Left colon (tissue), 2 donors: ENCODE results near the gene CELSR1. TPM values are rescaled to one million over a fixed set of nuclear protein-coding genes. Genes with fewer than 3 reads are reported as not detected.
A peak's percentile ranks its signal among the peaks of the same experiment; 100 is the strongest.

Experiments
- ATAC-seq: fragments of 200-7000 bp; cut with Tn5 transposase; one replicate; pipeline ENCODE4 v1.9.1; 2020; ENCODE audit warnings: mild to moderate bottlenecking, moderate library complexity
- DNase-seq, 2 donors: peaks; one replicate each; pipeline ENCODE4 v3.0.0-alpha.2; 2020
- intact Hi-C, 2 donors: fragments of 100-400 bp; cut with DNase I in 1 of 2; cut with micrococcal nuclease in 1 of 2; formaldehyde crosslinking; loops; one replicate each; pipeline versions ENCODE4 v1.11.2 to v1.14.0; 2022; cut with DNase I, micrococcal nuclease
- total RNA-seq, 2 donors: library from RNA; stranded (reverse); fragmentation: NEBNext Ultra II Directional; extraction: Animal tissue kit (Norgen Biotek cat#: 25700); gene quantifications; one replicate each; pipeline ENCODE4 v1.2.1, GENCODE V29; 2021
- donor health status: DM: no; HTN: no; CAD: no.
- donor health status: DM: yes; HTN: yes; CAD: no.

CELSR1 gene
- total RNA-seq, 2 donors from 2014 or later = 1.8 to 4.9 TPM

- intact Hi-C loops = no loop called here
- DNase-seq = peak; percentile 82 to 92
- peak; percentile 85 for ATAC-seq
Measured at GRCh38 chr22:46563381-46564083, 26.1 kb upstream of the CELSR1 start.

DNA sequence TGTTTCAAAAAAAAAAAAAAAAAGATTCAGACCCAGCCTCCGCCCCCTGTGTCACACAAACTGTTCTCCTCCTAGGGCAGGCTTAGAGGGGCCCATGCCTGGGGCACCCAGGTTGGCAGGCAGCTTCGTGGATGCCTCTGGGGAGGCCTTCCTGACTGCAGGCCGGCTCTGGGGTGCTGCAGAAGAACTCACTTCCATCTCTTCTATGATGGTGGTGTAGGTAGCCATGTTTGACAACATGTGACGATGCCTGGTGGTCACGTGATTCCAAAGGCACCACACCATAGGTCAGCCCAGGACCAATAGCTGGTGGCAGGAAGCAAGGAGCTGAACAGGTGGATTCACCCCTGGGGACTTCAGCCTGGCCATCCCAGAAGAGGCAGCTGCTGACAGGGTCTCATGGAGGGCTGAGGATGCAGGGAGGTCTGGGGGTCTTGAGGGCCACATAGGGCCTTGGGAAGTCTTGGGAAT, 24.1 kb upstream of the CELSR1 start:
- DNase-seq (no peak), ATAC-seq (no peak)
- intact Hi-C loops = no loop called here

DNA sequence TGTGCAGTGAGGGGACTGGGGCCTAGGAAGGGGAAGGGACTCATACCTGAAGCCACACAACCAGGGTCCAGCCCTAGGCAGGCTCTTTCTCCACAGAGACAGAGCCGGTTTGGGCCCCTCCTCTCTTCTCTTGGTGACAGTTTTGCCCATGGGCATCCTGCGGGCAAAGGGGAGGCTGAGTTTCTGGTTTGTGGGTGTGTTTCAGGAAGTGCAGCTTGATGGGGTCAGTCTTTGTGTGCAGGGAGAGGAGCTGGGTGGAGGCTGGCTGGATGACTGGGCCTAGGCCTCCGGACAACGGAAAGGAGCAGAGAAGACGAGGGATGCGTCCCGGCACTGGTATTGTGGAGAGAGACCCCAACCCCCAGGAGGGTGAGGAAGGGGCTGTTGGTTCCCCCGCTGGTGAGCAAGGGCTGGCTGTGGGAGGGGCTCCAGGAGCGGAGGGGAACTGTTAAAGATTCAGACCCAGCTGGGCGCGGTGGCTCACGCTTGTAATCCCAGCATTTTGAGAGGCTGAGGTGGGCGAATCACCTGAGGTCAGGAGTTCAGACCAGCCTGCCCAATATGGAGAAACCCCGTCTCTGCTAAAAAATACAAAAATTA, 23.4 kb upstream of the CELSR1 start:
- DNase-seq (no peak), ATAC-seq (no peak)
- intact Hi-C loops = no loop called here

DNA sequence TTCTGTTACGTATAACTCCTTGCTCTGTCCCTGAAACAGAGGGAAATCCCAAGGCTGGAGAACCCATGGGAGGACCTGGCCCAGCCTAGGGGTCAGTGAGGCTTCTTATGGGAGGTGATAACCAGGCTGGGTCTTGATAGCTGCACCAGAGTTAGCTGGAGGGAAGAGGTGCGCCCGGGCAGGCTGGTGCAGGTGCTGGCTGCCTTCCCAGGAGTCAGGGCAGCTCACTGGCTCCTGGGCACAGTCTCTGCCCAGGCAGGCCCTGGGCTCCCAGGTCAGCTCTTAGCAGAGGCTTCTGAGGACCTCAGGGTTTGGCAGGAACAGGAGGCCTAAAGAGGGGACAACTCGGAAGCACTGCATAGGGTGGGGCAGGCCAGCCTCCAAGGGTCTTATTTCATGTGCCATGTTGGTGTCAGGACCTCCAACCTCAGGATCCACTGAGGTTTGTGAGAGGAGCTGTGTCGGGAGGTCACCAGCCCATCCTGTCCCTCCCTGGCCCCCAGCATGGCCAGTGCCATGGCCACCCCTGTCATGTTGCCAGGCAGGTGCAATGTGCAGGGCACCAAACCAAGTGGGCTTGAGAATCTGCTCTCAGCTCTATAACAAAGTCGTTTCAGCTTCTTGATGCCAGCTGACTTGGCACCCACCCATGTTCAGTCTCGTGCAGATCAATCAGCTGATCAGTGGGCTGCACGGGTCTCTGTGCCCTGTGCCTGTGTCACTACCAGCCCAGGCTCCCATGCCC, 20.5 kb upstream of the CELSR1 start:
- no peak for DNase-seq
- intact Hi-C loops = no loop called here
- no peak for ATAC-seq

- intact Hi-C loops = no loop called here
- DNase-seq (no peak), ATAC-seq (no peak)
Measured at GRCh38 chr22:46556775-46557174, 19.4 kb upstream of the CELSR1 start.

- intact Hi-C loops = no loop called here
- no peak for ATAC-seq
Measured at GRCh38 chr22:46553189-46553588, 15.8 kb upstream of the CELSR1 start.

DNA sequence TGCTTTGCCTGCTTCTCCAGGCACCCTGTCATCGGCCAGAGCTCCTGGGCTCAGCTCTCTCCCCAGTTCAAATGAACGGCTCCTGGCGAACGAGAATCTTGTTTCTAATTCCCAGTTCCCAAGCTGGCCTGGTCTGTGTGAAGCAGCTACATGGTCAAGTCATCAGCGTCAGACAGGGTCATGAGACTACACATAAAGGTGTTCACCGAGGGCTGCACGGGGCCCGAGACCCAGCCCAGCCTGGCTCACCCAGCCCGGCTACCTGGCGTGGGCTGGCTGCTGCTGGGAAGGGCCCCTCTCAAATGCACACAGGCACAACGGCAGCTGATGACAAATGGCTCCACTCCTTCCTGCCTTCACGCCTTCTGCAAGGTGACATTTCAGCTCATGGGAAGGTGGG, 14.6 kb upstream of the CELSR1 start:
- ATAC-seq = no peak
- intact Hi-C loops = no loop called here
- DNase-seq = no peak

More at GRCh38 chr22:46553189-46553588, 15.8 kb upstream of the CELSR1 start:
- DNase-seq = no peak

DNA sequence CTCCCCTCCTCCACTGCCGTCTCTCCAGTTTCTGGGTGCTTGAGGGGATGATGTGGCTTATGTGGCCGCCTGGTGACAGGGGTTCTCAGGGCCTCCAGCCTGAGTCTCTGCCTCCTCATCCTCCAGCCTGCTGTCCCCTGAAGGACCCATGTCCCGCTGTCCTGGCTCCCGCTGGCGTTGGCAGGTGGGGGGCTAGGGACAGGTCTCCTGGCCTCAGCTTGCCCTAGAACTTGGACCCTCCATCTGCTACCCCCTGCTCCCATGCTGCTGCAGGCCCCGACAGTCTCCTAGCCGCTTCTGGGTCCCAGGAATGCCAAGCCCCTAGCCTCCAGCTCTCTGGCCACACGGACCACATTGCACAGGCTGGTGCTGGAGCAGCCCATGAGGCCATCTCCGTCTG, 13.9 kb upstream of the CELSR1 start:
- intact Hi-C loops = no loop called here
- DNase-seq = no peak
- ATAC-seq = no peak

DNA sequence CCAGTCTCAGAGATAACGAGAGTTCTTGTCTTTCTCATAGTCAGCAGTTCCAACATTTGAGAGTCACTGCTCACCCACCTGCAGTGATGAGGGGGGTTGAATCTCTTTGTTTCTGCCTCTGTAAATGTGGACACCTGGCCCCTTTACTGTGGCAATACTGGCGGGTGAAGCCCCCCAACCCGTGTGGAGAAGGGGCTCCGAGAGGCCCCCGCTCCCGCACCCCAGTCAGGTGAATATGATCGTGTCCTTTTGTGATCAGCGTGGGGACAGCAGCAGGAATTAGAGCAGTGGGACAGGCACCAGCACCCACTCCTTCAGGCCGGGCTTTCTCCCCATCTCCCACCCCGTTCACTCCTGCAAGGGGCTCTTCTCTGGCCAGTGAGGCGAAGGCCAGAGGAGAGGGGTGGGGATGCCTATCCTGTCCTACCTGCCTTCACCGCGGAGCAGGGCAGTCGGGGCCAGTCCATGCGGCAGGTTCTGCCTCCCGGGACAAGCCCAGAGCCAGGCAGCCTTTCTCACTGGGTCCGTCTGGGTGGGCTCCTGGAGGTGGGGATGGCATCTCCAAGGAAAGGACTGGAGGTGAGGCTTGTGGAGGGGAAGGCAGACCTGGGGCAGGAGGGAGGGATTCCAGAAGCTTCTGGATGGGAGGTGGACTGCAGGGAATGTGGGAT, 12.7 kb upstream of the CELSR1 start:
- intact Hi-C loops = loop anchor here in 1 of 2 donors (10.0 kb wide), 1 partner anchor 185 kb away; no protein-coding TSS in a partner anchor
- DNase-seq (no peak), ATAC-seq (no peak)

- ATAC-seq (no peak), DNase-seq (no peak)
- intact Hi-C loops = loop anchor here in 1 of 2 donors (10.0 kb wide), 1 partner anchor 185 kb away; no protein-coding TSS in a partner anchor
Measured at GRCh38 chr22:46549563-46549840, 12.1 kb upstream of the CELSR1 start.

DNA sequence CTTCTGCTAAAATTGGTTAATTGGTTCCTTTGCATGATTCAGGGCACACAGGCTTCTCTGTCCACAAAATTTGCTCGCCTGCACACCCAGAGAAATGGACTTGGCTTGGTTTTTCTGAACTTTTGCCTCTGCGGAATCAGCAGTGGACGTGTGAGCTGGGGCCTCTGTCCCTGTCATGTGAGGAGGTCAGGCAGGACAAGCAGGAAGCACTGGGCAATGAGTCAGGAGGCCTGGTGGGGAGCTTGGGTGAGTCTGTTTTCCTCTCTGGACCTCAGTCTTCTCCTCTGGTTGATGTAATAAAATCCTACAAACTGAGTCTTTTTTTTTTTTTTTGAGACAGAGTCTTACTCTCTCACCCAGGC, 10.4 kb upstream of the CELSR1 start:
- ATAC-seq = peak; percentile 44
- intact Hi-C loops = loop anchor here in 1 of 2 donors (10.0 kb wide), 1 partner anchor 183 kb away; no protein-coding TSS in a partner anchor
- peak in 1 of 2 donors; percentile 74 for DNase-seq

DNA sequence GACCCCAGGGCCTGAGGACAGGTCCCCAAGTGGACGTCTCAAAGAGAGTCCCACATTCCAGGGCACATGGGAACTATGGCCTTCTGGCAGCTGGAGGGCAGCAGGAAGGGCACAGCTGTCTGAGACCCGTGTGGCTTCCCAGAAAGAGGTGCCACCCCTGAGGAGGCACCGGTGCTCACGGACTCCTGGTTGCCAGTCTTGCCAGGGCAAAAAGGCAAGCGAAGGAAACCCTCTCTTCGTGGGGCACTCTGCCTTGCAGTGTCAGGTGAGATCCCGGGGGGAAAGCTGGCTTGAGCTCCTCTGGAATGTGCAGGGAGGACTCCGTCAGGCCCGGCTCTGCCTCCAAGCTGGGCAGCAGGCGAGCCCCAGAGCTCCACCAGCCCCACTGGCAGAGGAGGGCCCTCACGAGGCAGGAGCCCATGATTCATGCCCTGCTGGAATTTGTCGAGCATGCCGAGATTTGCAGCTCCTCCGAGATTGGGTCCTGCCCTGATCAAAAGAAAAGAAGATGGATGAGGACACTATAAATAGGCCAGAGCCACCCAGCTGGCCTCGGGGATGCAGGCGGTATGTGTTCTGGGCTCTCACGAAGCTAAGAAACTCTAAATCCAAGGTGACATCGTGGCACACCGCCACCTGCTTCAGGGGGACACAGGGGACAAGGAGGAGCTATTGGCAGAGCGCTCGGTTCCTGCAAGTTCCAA, 9.9 kb upstream of the CELSR1 start:
- DNase-seq (no peak), ATAC-seq (no peak)
- intact Hi-C loops = loop anchor here in 1 of 2 donors (10.0 kb wide), 1 partner anchor 183 kb away; no protein-coding TSS in a partner anchor

- ATAC-seq (no peak), DNase-seq (no peak)
- intact Hi-C loops = loop anchor here in 1 of 2 donors (10.0 kb wide), 1 partner anchor 182 kb away; no protein-coding TSS in a partner anchor
Measured at GRCh38 chr22:46546466-46547178, 9.2 kb upstream of the CELSR1 start.

DNA sequence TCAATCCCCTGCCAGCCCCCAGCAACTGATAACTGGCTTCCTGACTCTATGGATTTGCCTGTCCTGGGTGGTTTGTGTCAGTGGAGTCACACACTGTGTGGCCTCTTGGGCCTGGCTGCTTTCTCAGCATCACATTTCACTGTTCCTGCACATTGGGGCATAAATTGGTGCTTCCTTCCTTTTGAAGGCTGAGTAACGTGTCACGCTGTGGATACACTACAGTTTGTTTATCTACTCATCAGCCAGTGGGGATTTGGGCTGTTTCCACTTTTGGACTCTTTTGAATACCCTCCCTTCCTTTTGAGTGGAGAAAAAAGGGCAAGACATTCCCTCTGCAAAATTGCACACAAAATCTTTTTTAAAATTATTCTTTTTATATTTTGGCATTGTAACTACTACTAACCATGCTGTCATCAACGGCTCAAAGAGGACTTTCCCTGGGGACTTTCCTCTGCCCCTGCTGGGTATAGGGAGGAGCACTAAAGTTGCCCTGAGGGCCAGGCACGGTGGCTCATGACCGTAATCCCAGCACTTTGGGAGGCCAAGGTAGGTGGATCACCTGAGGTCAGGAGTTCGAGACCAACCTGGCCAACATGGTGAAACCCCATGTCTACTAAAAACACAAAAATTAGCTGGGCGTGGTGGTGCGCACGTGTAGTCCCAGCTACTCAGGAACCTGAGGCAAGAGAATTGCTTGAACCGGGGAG, 7.8 kb upstream of the CELSR1 start:
- DNase-seq (no peak), ATAC-seq (no peak)
- intact Hi-C loops = loop anchor here in 1 of 2 donors (10.0 kb wide), 1 partner anchor 180 kb away; no protein-coding TSS in a partner anchor

- DNase-seq = peak in 1 of 2 donors; percentile 75
- peak; percentile 94 for ATAC-seq
- intact Hi-C loops = loop anchor here (5.0 to 10.0 kb wide), 2 partner anchors 175 to 177 kb away; no protein-coding TSS in a partner anchor
Measured at GRCh38 chr22:46542011-46542985, 4.9 kb upstream of the CELSR1 start.

DNA sequence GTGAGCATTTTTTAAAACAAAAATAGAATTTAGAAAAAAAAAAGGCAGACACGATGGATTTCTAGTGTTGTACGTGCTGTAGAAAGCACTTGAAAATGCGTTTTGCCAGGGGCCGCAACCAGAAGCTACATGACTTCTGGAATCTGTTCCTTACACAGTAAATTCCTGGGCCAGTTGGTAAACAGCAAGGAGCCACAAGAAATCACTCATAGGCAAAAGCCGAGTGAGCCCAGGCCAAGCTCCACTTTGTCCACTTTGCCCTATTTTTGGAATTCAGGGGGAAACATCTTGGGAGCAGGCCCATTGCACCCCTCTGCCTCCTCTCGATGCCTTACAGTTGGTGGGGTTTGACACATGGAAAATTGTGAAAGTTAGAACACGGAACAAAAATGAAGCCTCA, 4.1 kb upstream of the CELSR1 start:
- intact Hi-C loops = loop anchor here (5.0 to 10.0 kb wide), 2 partner anchors 174 to 177 kb away; no protein-coding TSS in a partner anchor
- DNase-seq (no peak), ATAC-seq (no peak)
